ENCODE data around the gene SLC4A9. TPM values are rescaled to one million over a fixed set of nuclear protein-coding genes. Genes with fewer than 3 reads are reported as not detected.
"Not testable (repeated sequence)": the region's sequence is repeated elsewhere in the genome, so short reads cannot be mapped to it uniquely, and the experiment has no call there.

SLC4A9 gene
- total RNA-seq, 6 experiments from 2014 or later, result not detected

- no peak overlapping the region for H3K4me3 Mint-ChIP-seq
- no peak overlapping the region for H3K27ac Mint-ChIP-seq
- DNase-seq, result no peak
- peaks cover 77% of the 10 kb centered on the region for H3K4me1 Mint-ChIP-seq (ENCODE audit: low read depth)
- TF ChIP-seq, protein P1, sequence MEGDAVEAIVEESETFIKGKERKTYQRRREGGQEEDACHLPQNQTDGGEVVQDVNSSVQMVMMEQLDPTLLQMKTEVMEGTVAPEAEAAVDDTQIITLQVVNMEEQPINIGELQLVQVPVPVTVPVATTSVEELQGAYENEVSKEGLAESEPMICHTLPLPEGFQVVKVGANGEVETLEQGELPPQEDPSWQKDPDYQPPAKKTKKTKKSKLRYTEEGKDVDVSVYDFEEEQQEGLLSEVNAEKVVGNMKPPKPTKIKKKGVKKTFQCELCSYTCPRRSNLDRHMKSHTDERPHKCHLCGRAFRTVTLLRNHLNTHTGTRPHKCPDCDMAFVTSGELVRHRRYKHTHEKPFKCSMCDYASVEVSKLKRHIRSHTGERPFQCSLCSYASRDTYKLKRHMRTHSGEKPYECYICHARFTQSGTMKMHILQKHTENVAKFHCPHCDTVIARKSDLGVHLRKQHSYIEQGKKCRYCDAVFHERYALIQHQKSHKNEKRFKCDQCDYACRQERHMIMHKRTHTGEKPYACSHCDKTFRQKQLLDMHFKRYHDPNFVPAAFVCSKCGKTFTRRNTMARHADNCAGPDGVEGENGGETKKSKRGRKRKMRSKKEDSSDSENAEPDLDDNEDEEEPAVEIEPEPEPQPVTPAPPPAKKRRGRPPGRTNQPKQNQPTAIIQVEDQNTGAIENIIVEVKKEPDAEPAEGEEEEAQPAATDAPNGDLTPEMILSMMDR (IDR thresholded peaks at IDR 0.05), result no peak
- H3K36me3 Mint-ChIP-seq (ENCODE audit: low read depth), result peaks cover 18% of the 10 kb centered on the region
- H3K9me3 Mint-ChIP-seq, result no peaks in the 10 kb centered on the region
- H3K27me3 Mint-ChIP-seq (ENCODE audit: insufficient read depth), result peaks cover 2% of the 10 kb centered on the region; the same call in 1 of the 2 replicates
These were observed 17.7 kb upstream of the SLC4A9 start for GRCh38 chr5:140342287-140342686.

DNA sequence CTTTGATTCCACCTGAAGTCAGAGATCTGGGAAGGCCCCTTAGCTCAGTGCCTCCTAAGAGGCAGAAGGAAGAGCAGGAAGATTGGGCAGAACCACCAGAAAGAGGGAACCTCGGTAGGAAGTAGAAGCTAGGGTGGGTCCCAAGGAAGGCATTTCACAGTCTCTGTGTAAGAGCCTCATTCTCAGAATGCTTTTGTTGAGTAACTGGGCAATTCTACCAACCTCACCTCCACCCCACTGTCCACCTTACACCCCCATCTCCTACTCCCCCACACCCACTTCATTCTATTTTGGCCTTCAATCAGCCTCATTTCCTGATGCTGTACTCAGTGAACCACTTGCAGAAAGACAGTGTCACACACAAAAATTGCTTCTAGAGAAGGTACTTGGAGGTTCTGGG, 17.1 kb upstream of the SLC4A9 start:
- no peak overlapping the region for H3K4me3 Mint-ChIP-seq
- peaks cover 18% of the 10 kb centered on the region for H3K36me3 Mint-ChIP-seq (ENCODE audit: low read depth)
- H3K4me1 Mint-ChIP-seq (ENCODE audit: low read depth), result peaks cover 80% of the 10 kb centered on the region
- no peaks in the 10 kb centered on the region for H3K9me3 Mint-ChIP-seq
- TF ChIP-seq, protein P1 (IDR thresholded peaks at IDR 0.05), result no peak
- peaks cover 2% of the 10 kb centered on the region; the same call in 1 of the 2 replicates for H3K27me3 Mint-ChIP-seq (ENCODE audit: insufficient read depth)
- no peak for DNase-seq
- H3K27ac Mint-ChIP-seq, result no peak overlapping the region

GRCh38 chr5:140343849-140344248, 16.1 kb upstream of the SLC4A9 start:
- DNase-seq; H3K4me3 Mint-ChIP-seq; H3K27me3 Mint-ChIP-seq (ENCODE audit: insufficient read depth); H3K9me3 Mint-ChIP-seq: not testable (repeated sequence)
- H3K27ac Mint-ChIP-seq, result peak overlapping the region; percentile 28; the same call in 1 of the 2 replicates
- H3K4me1 Mint-ChIP-seq (ENCODE audit: low read depth), result peaks cover 74% of the 10 kb centered on the region
- H3K36me3 Mint-ChIP-seq (ENCODE audit: low read depth), result peaks cover 18% of the 10 kb centered on the region

DNA sequence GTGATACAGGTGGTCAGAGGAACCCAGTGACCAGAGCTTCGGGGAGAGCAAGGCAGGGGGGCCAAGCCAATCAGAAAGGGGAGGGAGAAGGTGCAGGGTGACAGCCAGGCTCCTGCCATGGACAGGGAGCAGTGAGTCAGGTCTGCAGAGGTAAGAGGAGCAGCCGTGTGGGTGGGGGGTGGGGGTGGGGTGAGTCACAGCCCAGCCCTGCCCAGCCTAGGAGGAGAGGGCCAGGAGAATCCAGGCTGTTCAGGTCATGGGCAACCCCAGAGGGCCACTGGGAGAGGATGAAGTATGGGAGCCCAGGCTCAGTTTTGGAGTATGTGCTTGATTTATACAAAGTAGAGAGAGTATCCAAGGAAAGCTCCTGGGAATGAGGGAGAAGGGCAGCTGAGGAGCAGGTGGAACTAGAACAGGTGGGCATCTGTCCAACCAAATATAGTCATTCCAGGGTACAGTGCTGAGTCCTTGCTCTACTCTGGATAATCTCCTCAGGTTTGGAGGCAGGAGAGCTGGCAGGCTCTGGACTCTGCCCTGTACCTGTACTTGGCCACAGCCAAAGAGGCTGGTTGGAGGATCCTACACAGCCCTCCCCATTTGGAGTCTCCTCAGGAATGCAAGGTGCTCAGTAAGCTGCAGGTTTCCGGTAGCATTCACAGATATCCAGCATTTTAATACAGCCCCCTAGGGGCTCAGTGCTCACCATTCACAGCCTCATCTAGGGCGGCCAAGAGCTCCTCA, 15.1 kb upstream of the SLC4A9 start:
- H3K27me3 Mint-ChIP-seq (ENCODE audit: insufficient read depth), result peaks cover 3% of the 10 kb centered on the region; the same call in 1 of the 2 replicates
- peaks cover 18% of the 10 kb centered on the region for H3K36me3 Mint-ChIP-seq (ENCODE audit: low read depth)
- no peak for DNase-seq
- H3K4me3 Mint-ChIP-seq, result peak overlapping the region; percentile 90
- H3K27ac Mint-ChIP-seq, result peak overlapping the region; percentile 47
- TF ChIP-seq, protein P1 (IDR thresholded peaks at IDR 0.05), result no peak
- H3K4me1 Mint-ChIP-seq (ENCODE audit: low read depth), result peaks cover 77% of the 10 kb centered on the region
- no peaks in the 10 kb centered on the region for H3K9me3 Mint-ChIP-seq

DNA sequence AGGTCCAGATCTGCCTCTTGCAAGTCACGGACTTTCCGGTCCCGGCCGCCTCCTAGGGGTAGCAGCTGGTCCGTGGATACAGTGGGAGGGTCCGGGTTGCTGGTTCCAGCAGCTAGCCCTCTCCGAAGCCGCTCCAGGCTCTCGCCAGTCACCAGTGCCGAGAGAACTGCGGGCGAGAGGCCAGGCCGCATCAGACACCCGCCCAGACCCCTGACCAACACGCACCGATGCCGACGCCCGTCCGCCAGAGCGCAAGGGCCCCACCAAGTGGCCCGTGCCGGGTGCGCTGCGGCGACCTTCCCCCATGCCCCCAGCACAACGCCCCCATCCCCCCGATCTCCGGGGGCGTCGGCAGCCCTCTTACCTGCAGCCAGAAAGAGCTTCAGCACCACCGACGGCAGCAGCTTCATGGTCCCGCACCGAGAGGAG, 14.1 kb upstream of the SLC4A9 start:
- TF ChIP-seq, protein P1 (IDR thresholded peaks at IDR 0.05), result peak; percentile 69
- Mint-ChIP-seq H3K27ac (peak overlapping the region; percentile 38), H3K36me3 (ENCODE audit: low read depth) (peaks cover 15% of the 10 kb centered on the region), H3K9me3 (no peaks in the 10 kb centered on the region), H3K4me1 (ENCODE audit: low read depth) (peaks cover 74% of the 10 kb centered on the region), H3K27me3 (ENCODE audit: insufficient read depth) (peaks cover 3% of the 10 kb centered on the region), H3K4me3 (peak overlapping the region; percentile 90)
- DNase-seq, result peak; percentile 51
